Measurements from ENCODE around the gene ZDHHC14.

DNA sequence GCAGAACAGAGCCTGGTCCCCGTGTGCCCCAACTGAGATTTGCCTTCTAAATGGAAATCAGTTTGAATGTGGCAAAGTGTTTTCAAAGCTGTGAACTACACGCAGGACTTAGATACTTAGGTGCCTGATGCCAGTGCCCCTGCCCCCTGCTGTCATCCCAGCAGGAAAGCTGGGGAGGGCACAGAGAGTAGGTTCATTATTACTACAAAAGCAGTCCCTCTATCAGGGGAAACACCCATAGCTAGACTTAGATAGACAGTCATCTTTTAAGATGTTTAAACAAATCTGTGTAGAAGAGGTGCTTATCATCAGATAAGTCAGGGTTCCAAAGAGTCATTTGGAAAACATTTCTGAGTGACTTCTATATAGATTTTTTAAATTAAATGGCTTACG is 287.0 kb downstream of the ZDHHC14 start:
- TF ChIP-seq, protein P1, sequence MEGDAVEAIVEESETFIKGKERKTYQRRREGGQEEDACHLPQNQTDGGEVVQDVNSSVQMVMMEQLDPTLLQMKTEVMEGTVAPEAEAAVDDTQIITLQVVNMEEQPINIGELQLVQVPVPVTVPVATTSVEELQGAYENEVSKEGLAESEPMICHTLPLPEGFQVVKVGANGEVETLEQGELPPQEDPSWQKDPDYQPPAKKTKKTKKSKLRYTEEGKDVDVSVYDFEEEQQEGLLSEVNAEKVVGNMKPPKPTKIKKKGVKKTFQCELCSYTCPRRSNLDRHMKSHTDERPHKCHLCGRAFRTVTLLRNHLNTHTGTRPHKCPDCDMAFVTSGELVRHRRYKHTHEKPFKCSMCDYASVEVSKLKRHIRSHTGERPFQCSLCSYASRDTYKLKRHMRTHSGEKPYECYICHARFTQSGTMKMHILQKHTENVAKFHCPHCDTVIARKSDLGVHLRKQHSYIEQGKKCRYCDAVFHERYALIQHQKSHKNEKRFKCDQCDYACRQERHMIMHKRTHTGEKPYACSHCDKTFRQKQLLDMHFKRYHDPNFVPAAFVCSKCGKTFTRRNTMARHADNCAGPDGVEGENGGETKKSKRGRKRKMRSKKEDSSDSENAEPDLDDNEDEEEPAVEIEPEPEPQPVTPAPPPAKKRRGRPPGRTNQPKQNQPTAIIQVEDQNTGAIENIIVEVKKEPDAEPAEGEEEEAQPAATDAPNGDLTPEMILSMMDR (IDR thresholded peaks at IDR 0.05; ENCODE audit: low read length) = no peak
- no peak for TF ChIP-seq EZH2 (optimal IDR thresholded peaks at IDR 0.05; ENCODE audit: low read depth, low read length)
